Measurements from ENCODE around the gene ESRRA.

ESRRA gene

DNA sequence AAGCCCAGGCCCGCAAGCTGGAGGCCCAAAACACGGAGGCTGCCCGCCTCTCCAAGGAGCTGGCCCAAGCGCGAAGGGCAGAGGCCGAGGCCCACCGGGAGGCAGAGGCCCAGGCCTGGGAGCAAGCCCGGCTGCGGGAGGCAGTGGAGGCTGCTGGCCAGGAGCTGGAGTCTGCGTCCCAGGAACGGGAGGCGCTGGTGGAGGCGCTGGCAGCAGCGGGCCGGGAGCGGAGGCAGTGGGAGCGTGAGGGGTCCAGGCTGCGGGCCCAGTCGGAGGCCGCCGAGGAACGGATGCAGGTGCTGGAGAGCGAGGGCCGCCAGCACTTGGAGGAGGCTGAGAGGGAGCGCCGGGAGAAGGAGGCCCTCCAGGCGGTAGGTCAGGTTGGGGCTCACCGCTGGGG is 39.5 kb downstream of the ESRRA start:
- Histone ChIP-seq H2BK15ac (ENCODE audit: low read length) (peak overlapping the region; percentile 91), H4K91ac (ENCODE audit: low read depth, low read length, poor library complexity) (peak overlapping the region; percentile 30), H3K9me3 (replicated peaks in 1 of 2; ENCODE audit: control insufficient read depth in 2 of 2, insufficient read depth in 1 of 2, low read depth in 1 of 2, low read length in 2 of 2) (no peaks in the 10 kb centered on the region), H3K14ac (ENCODE audit: low read length) (peak overlapping the region; percentile 56), H3K9ac (ENCODE audit: low read depth, low read length, poor library complexity) (no peak overlapping the region), H3K18ac (ENCODE audit: low read length) (peak overlapping the region; percentile 57), H4K8ac (ENCODE audit: low read depth, low read length) (no peak overlapping the region), H2AK5ac (ENCODE audit: low read depth, low read length) (peak overlapping the region; percentile 86), H3K23ac (ENCODE audit: low read depth, low read length, poor library complexity) (peak overlapping the region; percentile 89), H3K36me3 (replicated peaks in 1 of 2; ENCODE audit: control insufficient read depth in 2 of 2, insufficient read depth in 2 of 2, low read length in 2 of 2) (no peaks in the 10 kb centered on the region), H3K27me3 (ENCODE audit: control insufficient read depth in 3 of 3, insufficient read depth in 3 of 3, low read depth in 1 of 3, low read length in 3 of 3) (peaks cover 0 to 28% (median 8%) of the 10 kb centered on the region in 3 experiments), H3K4ac (ENCODE audit: low read length) (no peak overlapping the region), H2AFZ (ENCODE audit: low read length) (no peak overlapping the region), H2BK12ac (ENCODE audit: low read length) (peak overlapping the region; percentile 84), H2BK120ac (ENCODE audit: low read depth, low read length) (no peak overlapping the region), H3K4me2 (ENCODE audit: insufficient read depth, low read length, poor library complexity, severe bottlenecking) (no peak overlapping the region), H3K79me1 (ENCODE audit: low read depth, low read length) (peaks cover 1% of the 10 kb centered on the region), H3K4me1 (ENCODE audit: control insufficient read depth in 2 of 2, insufficient read depth in 1 of 2, low read depth in 1 of 2, low read length in 2 of 2) (peaks cover 19 to 23% of the 10 kb centered on the region in 2 donors), H2BK5ac (ENCODE audit: low read length) (peak overlapping the region; percentile 22), H3K4me3 (ENCODE audit: low read length in 2 of 2) (no peak overlapping the region), H3K27ac (replicated peaks; ENCODE audit: low read length) (no peak overlapping the region)
- no peak for DNase-seq (ENCODE audit: low spot score)
- no CpG with 5 or more reads among the region's 28 CpGs for WGBS, 2 donors (ENCODE audit: extremely low coverage in 2 of 2, insufficient read length in 2 of 2, insufficient replicate concordance in 1 of 2)

DNA sequence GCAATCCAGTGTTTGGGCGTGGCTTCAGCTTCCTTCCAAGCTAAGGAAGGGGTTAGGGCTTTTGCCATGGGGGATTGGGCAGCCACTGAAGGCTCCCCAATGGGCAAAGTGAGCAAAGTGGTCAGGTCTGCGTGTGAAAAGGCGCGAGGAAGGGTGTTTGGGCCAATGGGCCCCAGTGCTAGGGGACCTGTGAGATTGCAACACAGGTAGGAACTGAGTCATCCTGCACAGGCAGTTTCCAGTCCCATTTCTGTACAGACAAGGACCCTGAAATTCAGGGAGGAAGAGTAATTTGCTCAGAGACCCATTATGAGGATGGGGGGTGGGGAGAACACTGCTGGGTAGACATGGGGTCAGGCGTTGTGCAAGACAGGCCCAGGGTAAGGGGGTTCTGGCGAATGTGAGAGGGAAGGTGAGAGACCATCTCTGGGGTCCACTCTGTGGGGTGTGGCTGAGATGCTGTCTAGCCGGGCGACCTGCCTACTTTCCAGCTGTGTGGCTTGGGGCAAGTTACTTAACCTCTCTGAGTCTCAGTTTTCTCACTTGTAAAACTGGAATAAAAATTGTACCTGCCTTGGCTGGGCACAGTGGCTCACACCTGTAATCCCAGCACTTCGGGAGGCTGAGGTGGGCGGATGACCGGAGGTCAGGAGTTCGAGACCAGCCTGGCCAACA is 42.0 kb downstream of the ESRRA start:
- Histone ChIP-seq H4K8ac (ENCODE audit: low read depth, low read length) (no peak overlapping the region), H3K4me1 (ENCODE audit: control insufficient read depth in 2 of 2, insufficient read depth in 1 of 2, low read depth in 1 of 2, low read length in 2 of 2) (peaks cover 10 to 29% of the 10 kb centered on the region in 2 donors), H2BK5ac (ENCODE audit: low read length) (no peak overlapping the region), H3K36me3 (replicated peaks in 1 of 2; ENCODE audit: control insufficient read depth in 2 of 2, insufficient read depth in 2 of 2, low read length in 2 of 2) (no peaks in the 10 kb centered on the region), H3K4me3 (ENCODE audit: low read length in 2 of 2) (no peak overlapping the region), H3K9ac (ENCODE audit: low read depth, low read length, poor library complexity) (no peak overlapping the region), H2AFZ (ENCODE audit: low read length) (no peak overlapping the region), H3K4ac (ENCODE audit: low read length) (no peak overlapping the region), H2BK12ac (ENCODE audit: low read length) (no peak overlapping the region), H3K79me1 (ENCODE audit: low read depth, low read length) (no peaks in the 10 kb centered on the region), H2BK120ac (ENCODE audit: low read depth, low read length) (no peak overlapping the region), H2BK15ac (ENCODE audit: low read length) (no peak overlapping the region), H3K27me3 (ENCODE audit: control insufficient read depth in 3 of 3, insufficient read depth in 3 of 3, low read depth in 1 of 3, low read length in 3 of 3) (peaks cover 0 to 3% (median 0%) of the 10 kb centered on the region in 3 experiments), H3K18ac (ENCODE audit: low read length) (no peak overlapping the region), H3K27ac (replicated peaks; ENCODE audit: low read length) (no peak overlapping the region), H3K23ac (ENCODE audit: low read depth, low read length, poor library complexity) (no peak overlapping the region), H3K4me2 (ENCODE audit: insufficient read depth, low read length, poor library complexity, severe bottlenecking) (no peak overlapping the region), H4K91ac (ENCODE audit: low read depth, low read length, poor library complexity) (no peak overlapping the region), H3K14ac (ENCODE audit: low read length) (no peak overlapping the region), H2AK5ac (ENCODE audit: low read depth, low read length) (peak overlapping the region; percentile 88), H3K9me3 (replicated peaks in 1 of 2; ENCODE audit: control insufficient read depth in 2 of 2, insufficient read depth in 1 of 2, low read depth in 1 of 2, low read length in 2 of 2) (no peaks in the 10 kb centered on the region)
- no peak for DNase-seq (ENCODE audit: low spot score)
- no CpG with 5 or more reads among the region's 12 CpGs for WGBS, 2 donors (ENCODE audit: extremely low coverage in 2 of 2, insufficient read length in 2 of 2, insufficient replicate concordance in 1 of 2)

DNA sequence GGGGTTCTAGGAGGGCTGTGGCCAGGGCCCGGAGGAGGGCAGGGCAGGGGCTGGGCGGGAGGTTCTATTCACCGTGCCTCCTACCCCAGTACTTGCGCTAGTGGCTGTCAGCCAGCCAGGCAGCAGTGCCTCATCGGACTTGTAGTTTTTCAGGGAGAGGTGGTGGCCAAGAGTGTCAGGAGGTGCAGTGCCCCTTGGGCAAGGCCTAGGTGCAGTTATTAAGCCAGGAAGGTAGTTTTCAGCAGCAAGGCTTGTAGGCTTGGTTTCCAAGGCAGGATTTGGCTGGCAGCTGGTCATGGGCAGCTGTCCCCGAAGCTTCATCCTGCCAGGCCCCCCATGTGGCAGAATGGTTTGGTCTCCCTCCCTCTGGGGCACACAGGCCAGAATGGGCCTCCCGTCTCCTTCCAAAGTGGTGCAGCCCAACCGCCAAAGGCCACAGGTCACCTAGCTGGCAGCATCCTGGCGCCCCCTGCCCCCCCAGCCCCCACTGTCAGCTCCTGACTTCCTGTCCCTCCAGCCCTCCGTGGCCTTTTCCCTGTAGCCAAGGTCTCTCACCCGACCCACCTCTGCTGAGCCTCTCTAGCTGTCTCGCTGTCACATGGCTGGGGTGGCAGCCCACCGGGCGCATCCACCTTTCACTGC is 43.2 kb downstream of the ESRRA start:
- Histone ChIP-seq H2BK15ac (ENCODE audit: low read length) (peak overlapping the region; percentile 87), H3K4me3 (ENCODE audit: low read length in 2 of 2) (no peak overlapping the region), H2BK5ac (ENCODE audit: low read length) (peak overlapping the region; percentile 22), H3K27me3 (ENCODE audit: control insufficient read depth in 3 of 3, insufficient read depth in 3 of 3, low read depth in 1 of 3, low read length in 3 of 3) (no peaks in the 10 kb centered on the region), H2BK12ac (ENCODE audit: low read length) (no peak overlapping the region), H3K9me3 (replicated peaks in 1 of 2; ENCODE audit: control insufficient read depth in 2 of 2, insufficient read depth in 1 of 2, low read depth in 1 of 2, low read length in 2 of 2) (no peaks in the 10 kb centered on the region), H2AK5ac (ENCODE audit: low read depth, low read length) (peak overlapping the region; percentile 88), H2BK120ac (ENCODE audit: low read depth, low read length) (no peak overlapping the region), H3K79me1 (ENCODE audit: low read depth, low read length) (no peaks in the 10 kb centered on the region), H3K36me3 (replicated peaks in 1 of 2; ENCODE audit: control insufficient read depth in 2 of 2, insufficient read depth in 2 of 2, low read length in 2 of 2) (no peaks in the 10 kb centered on the region), H3K4me1 (ENCODE audit: control insufficient read depth in 2 of 2, insufficient read depth in 1 of 2, low read depth in 1 of 2, low read length in 2 of 2) (peaks cover 7 to 28% of the 10 kb centered on the region in 2 donors), H3K23ac (ENCODE audit: low read depth, low read length, poor library complexity) (peak overlapping the region; percentile 25), H3K4ac (ENCODE audit: low read length) (no peak overlapping the region), H3K14ac (ENCODE audit: low read length) (no peak overlapping the region), H3K27ac (replicated peaks; ENCODE audit: low read length) (no peak overlapping the region), H3K4me2 (ENCODE audit: insufficient read depth, low read length, poor library complexity, severe bottlenecking) (no peak overlapping the region), H2AFZ (ENCODE audit: low read length) (peak overlapping the region; percentile 76), H3K18ac (ENCODE audit: low read length) (peak overlapping the region; percentile 84), H4K91ac (ENCODE audit: low read depth, low read length, poor library complexity) (peak overlapping the region; percentile 39), H3K9ac (ENCODE audit: low read depth, low read length, poor library complexity) (peak overlapping the region; percentile 2), H4K8ac (ENCODE audit: low read depth, low read length) (peak overlapping the region; percentile 86)
- WGBS, 2 donors (ENCODE audit: extremely low coverage in 2 of 2, insufficient read length in 2 of 2, insufficient replicate concordance in 1 of 2), result no CpG with 5 or more reads among the region's 14 CpGs
- DNase-seq (ENCODE audit: low spot score), result no peak

DNA sequence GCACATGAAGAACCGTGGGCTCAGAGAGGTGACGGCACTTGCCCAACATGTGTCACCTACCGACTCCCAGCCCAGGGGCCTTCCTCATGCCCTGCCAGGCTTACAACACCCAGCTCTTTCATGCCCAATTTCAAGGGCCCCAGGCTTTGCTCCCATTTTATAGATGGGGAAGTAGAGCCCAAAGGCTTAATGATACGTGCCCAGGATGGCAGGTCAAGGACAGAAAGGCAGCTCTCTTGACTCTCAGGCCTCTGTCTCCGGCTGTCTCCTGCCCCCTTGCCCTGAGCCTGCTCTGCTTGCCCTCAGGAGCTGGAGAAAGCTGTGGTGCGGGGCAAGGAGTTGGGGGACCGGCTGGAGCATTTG is 43.7 kb downstream of the ESRRA start:
- peaks cover under 1% of the 10 kb centered on the region for H3K79me1 ChIP-seq (ENCODE audit: low read depth, low read length)
- peak overlapping the region; percentile 2 for H3K9ac ChIP-seq (ENCODE audit: low read depth, low read length, poor library complexity)
- peak overlapping the region; percentile 84 for H3K18ac ChIP-seq (ENCODE audit: low read length)
- no peak overlapping the region for H3K4ac ChIP-seq (ENCODE audit: low read length)
- DNase-seq (ENCODE audit: low spot score), result no peak
- WGBS, 2 donors (ENCODE audit: extremely low coverage in 2 of 2, insufficient read length in 2 of 2, insufficient replicate concordance in 1 of 2), result no CpG with 5 or more reads among the region's 7 CpGs
- H3K14ac ChIP-seq (ENCODE audit: low read length), result no peak overlapping the region
- H3K36me3 ChIP-seq (replicated peaks in 1 of 2; ENCODE audit: control insufficient read depth in 2 of 2, insufficient read depth in 2 of 2, low read length in 2 of 2), result no peaks in the 10 kb centered on the region
- H2BK15ac ChIP-seq (ENCODE audit: low read length), result peak overlapping the region; percentile 87
- H3K27ac ChIP-seq (replicated peaks; ENCODE audit: low read length), result no peak overlapping the region
- no peak overlapping the region for H2BK120ac ChIP-seq (ENCODE audit: low read depth, low read length)
- H2AK5ac ChIP-seq (ENCODE audit: low read depth, low read length), result peak overlapping the region; percentile 88
- H3K27me3 ChIP-seq (ENCODE audit: control insufficient read depth in 3 of 3, insufficient read depth in 3 of 3, low read depth in 1 of 3, low read length in 3 of 3), result no peaks in the 10 kb centered on the region
- peak overlapping the region; percentile 22 for H2BK5ac ChIP-seq (ENCODE audit: low read length)
- H3K4me3 ChIP-seq (ENCODE audit: low read length in 2 of 2), result no peak overlapping the region
- peak overlapping the region; percentile 25 for H3K23ac ChIP-seq (ENCODE audit: low read depth, low read length, poor library complexity)
- peak overlapping the region; percentile 39 for H4K91ac ChIP-seq (ENCODE audit: low read depth, low read length, poor library complexity)
- no peaks in the 10 kb centered on the region for H3K9me3 ChIP-seq (replicated peaks in 1 of 2; ENCODE audit: control insufficient read depth in 2 of 2, insufficient read depth in 1 of 2, low read depth in 1 of 2, low read length in 2 of 2)
- no peak overlapping the region for H3K4me2 ChIP-seq (ENCODE audit: insufficient read depth, low read length, poor library complexity, severe bottlenecking)
- no peak overlapping the region for H4K8ac ChIP-seq (ENCODE audit: low read depth, low read length)
- H3K4me1 ChIP-seq (ENCODE audit: control insufficient read depth in 2 of 2, insufficient read depth in 1 of 2, low read depth in 1 of 2, low read length in 2 of 2), result peaks cover 7 to 29% of the 10 kb centered on the region in 2 donors
- H2AFZ ChIP-seq (ENCODE audit: low read length), result peak overlapping the region; percentile 76
- no peak overlapping the region for H2BK12ac ChIP-seq (ENCODE audit: low read length)
